H1 (cell line): ENCODE data around the gene CHPF. TPM values are rescaled to one million over a fixed set of nuclear protein-coding genes. Genes with fewer than 3 reads are reported as not detected.

Experiments
- polyA plus RNA-seq, 7 experiments: library from polyadenylated mRNA; depleted of rRNA in 3 of 7; stranded (reverse) in 5 of 7; unstranded in 2 of 7; fragments of >200 nt in 5 of 7; fragments of 200-250 nt in 2 of 7; gene quantifications; 1 replicate in 5 of 7; 2 replicates in 1 of 7; 4 replicates in 1 of 7; pipeline versions ENCODE4 v1.2.1 to v1.2.3, GENCODE V29; 2011 to 2013; ENCODE audit warnings: missing spikeins in 2 of 7, mixed read lengths in 2 of 7
- total RNA-seq: library from RNA; stranded (reverse); fragmentation: NEBNext Ultra II Directional; extraction: Animal tissue kit (Norgen Biotek cat#: 25700); gene quantifications from 2 replicates; pipeline ENCODE4 v1.2.1, GENCODE V29; 2021
- TF ChIP-seq, protein P1 (sequence below): IDR thresholded peaks from 2 replicates; pipeline ENCODE4 v1.6.1; 2012; ENCODE audit warnings: inconsistent platforms

Gene CHPF
- total and polyA plus RNA-seq, 2 of the 8 experiments (the other 6 are each of a cell fraction or from before 2014, with no cell fraction given) = 62.9 to 67.3 TPM

DNA sequence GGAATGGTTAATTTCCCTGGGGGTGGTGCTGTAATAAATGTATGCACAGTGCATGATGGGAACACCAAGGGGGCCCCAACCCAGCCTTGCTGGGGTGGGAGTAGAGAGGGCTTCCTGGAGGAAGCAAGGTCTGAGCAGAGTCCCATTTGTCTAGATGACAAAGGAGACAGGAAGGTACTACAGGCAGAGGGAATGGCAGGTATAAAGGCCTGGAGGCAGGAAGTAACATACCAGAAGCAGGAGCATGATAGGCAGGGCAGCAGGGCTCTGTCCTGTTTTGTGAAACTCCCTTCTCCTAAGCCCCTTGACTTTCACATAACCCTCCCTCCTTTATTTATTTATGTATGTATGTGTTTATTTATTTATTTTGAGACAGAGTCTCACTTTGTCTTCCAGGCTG, 41.0 kb downstream of the CHPF start (continued):
- TF ChIP-seq, protein P1, sequence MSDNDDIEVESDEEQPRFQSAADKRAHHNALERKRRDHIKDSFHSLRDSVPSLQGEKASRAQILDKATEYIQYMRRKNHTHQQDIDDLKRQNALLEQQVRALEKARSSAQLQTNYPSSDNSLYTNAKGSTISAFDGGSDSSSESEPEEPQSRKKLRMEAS = no peak
